HG03460 (cell line): Measurements from ENCODE around the gene LLGL2.
"Not testable (repeated sequence)": the region's sequence is repeated elsewhere in the genome, so short reads cannot be mapped to it uniquely, and the experiment has no call there.

ENCODE experiments used
- ATAC-seq: cut with Tn5 transposase; IDR thresholded peaks from one replicate; pipeline ENCODE4 v1.9.1; 2021; ENCODE audit not compliant: unreplicated experiment

LLGL2 gene

GRCh38 chr17:75524970-75525805 is at the start of gene LLGL2:
TSS of gene LLGL2 (plus strand) at chr17:75525697. CDS start at chr17:75543427, 17,730 bp downstream.
- ATAC-seq = peak; percentile 87

- no peak for ATAC-seq
Observed at GRCh38 chr17:75475851-75476250, 49.6 kb upstream of the LLGL2 start.

- no peak for ATAC-seq
Observed at GRCh38 chr17:75476271-75476671, 49.2 kb upstream of the LLGL2 start.

GRCh38 chr17:75476752-75477489 is 48.6 kb upstream of the LLGL2 start:
- ATAC-seq = no peak

- not testable (repeated sequence) for ATAC-seq
Observed at GRCh38 chr17:75477490-75477862, 48.0 kb upstream of the LLGL2 start.

- ATAC-seq = no peak
Observed at GRCh38 chr17:75478508-75478907, 47.0 kb upstream of the LLGL2 start.

- ATAC-seq = no peak
Observed at GRCh38 chr17:75480281-75480680, 45.2 kb upstream of the LLGL2 start.

- no peak for ATAC-seq
Observed at GRCh38 chr17:75481194-75482068, 44.1 kb upstream of the LLGL2 start.

GRCh38 chr17:75482098-75482942 is 43.2 kb upstream of the LLGL2 start:
- no peak for ATAC-seq

- no peak for ATAC-seq
Observed at GRCh38 chr17:75485688-75486087, 39.8 kb upstream of the LLGL2 start.

GRCh38 chr17:75486151-75486550 is 39.3 kb upstream of the LLGL2 start:
- ATAC-seq = no peak

- no peak for ATAC-seq
Observed at GRCh38 chr17:75486951-75487350, 38.5 kb upstream of the LLGL2 start.

GRCh38 chr17:75487351-75488070 is 38.0 kb upstream of the LLGL2 start:
- ATAC-seq = no peak

GRCh38 chr17:75488693-75489510 is 36.6 kb upstream of the LLGL2 start:
- no peak for ATAC-seq

- ATAC-seq = no peak
Observed at GRCh38 chr17:75489511-75489955, 36.0 kb upstream of the LLGL2 start.

- no peak for ATAC-seq
Observed at GRCh38 chr17:75490173-75490743, 35.2 kb upstream of the LLGL2 start.

- ATAC-seq = no peak
Observed at GRCh38 chr17:75490953-75491649, 34.4 kb upstream of the LLGL2 start.

GRCh38 chr17:75491680-75492079 is 33.8 kb upstream of the LLGL2 start:
- no peak for ATAC-seq
